ENCODE results near the gene CXCL5.

DNA sequence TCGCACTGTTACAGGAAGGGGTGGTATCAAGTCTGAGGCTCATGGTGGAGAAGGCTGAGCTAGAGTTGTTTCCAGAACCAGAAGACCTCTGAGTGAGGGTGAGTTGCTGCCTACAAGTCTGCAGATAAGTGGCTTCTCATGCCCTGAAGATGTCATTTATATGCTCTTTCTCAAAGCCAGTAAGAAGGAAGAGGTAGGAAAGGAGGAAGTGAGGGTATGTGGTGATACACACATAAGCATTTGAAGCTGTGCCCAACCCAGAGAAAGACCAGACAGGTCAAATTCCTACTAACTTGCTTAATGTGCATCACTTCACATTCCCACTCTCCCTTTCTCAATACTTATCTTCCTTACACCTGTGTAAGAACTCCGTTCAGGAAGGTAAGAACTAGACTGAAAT is 10.4 kb downstream of the CXCL5 start, which contains the start of gene PPBP:
- TF ChIP-seq POLR2AphosphoS5 (IDR thresholded peaks at IDR 0.05; ENCODE audit: borderline replicate concordance, low read depth, low read length), result no peak
- no peak for TF ChIP-seq EZH2 (IDR thresholded peaks at IDR 0.05)
